Uterus (tissue), 2 donors: ENCODE data around the gene EPHA1.

Experiments used
- POLR2A ChIP-seq, 2 donors: fragments of 450-650 bp; IDR thresholded peaks; one replicate each; pipeline ENCODE4 v1.6.1; 2016; ENCODE audit warnings: antibody characterized with exemption in 2 of 2, mild to moderate bottlenecking in 1 of 2, moderate library complexity in 1 of 2
- TF ChIP-seq, protein P1 (sequence below), 4 experiments: fragments of 200-600 bp in 2 of 4; fragments of 450-650 bp in 2 of 4; sonication (generic) in 2 of 4; IDR thresholded peaks; one replicate each; pipeline ENCODE4 v1.5.1; 2016 to 2019; ENCODE audit warnings: antibody characterized with exemption in 4 of 4, mild to moderate bottlenecking in 2 of 4, moderate library complexity in 1 of 4

DNA sequence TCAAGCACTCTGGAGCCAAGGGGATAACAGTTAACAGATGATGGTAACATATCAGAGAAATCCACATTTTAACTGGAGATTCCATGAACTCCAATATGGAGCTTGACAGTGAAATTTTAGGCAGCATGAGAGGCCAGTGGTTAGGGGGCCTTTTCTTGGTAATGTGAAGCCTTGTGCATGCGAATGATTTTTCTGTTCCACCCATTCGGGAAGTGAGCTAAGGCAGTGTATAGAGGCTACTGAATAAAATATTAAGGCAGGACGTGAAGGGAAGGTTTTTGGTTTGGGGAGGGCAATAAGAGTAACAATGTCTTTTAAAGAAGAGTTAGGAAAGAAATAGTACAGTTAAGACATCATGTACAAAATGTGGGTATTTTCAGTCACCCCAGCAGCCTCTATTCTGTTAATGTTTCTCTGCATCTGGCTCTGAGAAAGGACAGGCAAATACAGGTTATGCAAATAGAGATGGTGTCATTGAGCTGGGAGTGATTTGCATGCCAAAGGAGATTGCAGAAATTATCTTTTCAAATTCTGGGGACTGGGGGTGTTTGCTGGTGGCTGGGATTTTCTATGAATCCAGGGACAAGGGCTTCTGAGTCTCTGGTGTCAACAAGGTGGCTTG is 27.8 kb upstream of the EPHA1 start:
- TF ChIP-seq, protein P1, sequence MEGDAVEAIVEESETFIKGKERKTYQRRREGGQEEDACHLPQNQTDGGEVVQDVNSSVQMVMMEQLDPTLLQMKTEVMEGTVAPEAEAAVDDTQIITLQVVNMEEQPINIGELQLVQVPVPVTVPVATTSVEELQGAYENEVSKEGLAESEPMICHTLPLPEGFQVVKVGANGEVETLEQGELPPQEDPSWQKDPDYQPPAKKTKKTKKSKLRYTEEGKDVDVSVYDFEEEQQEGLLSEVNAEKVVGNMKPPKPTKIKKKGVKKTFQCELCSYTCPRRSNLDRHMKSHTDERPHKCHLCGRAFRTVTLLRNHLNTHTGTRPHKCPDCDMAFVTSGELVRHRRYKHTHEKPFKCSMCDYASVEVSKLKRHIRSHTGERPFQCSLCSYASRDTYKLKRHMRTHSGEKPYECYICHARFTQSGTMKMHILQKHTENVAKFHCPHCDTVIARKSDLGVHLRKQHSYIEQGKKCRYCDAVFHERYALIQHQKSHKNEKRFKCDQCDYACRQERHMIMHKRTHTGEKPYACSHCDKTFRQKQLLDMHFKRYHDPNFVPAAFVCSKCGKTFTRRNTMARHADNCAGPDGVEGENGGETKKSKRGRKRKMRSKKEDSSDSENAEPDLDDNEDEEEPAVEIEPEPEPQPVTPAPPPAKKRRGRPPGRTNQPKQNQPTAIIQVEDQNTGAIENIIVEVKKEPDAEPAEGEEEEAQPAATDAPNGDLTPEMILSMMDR (IDR thresholded peaks at IDR 0.05), result no peak
- TF ChIP-seq POLR2A (IDR thresholded peaks at IDR 0.05), result no peak
